Measurements from ENCODE around the gene SH3D19. TPM values are rescaled to one million over a fixed set of nuclear protein-coding genes. Genes with fewer than 3 reads are reported as not detected.

SH3D19 gene
- total and polyA plus RNA-seq, 2 of the 4 experiments (the other 2 are of a cell fraction) = 14.4 to 27.2 TPM

GRCh38 chr4:151175754-151176631 lies 149.4 kb downstream of the SH3D19 start:
- CTCF ChIA-PET = interaction anchor here (0.6 kb wide), 1 partner anchor 13 kb away, joined by 7 read pairs; no protein-coding TSS in a partner anchor
- TF ChIP-seq NFE2L2 (IDR thresholded peaks at IDR 0.05; ENCODE audit: low read depth, low read length) (no peak), RCOR1 (IDR thresholded peaks at IDR 0.05; ENCODE audit: insufficient replicate concordance, low read length) (no peak), RFX5 (IDR thresholded peaks at IDR 0.05; ENCODE audit: low read depth, low read length) (no peak), MXI1 (IDR thresholded peaks at IDR 0.05; ENCODE audit: borderline replicate concordance, low read depth, low read length) (no peak), CEBPB (IDR thresholded peaks at IDR 0.05; ENCODE audit: low read depth, low read length) (no peak), FOS (IDR thresholded peaks at IDR 0.05; ENCODE audit: low read depth, low read length) (no peak)

More at GRCh38 chr4:151175754-151176631, 149.4 kb downstream of the SH3D19 start:
- Histone ChIP-seq H4K8ac (ENCODE audit: low read depth in 2 of 2, low read length in 2 of 2) (no peak overlapping the region), H4K91ac (ENCODE audit: insufficient read depth, low read depth, low read length) (no peak overlapping the region), H3K23ac (ENCODE audit: low read depth, low read length) (no peak overlapping the region), H2BK20ac (ENCODE audit: low read depth, low read length) (no peak overlapping the region), H2AK5ac (ENCODE audit: low read depth, low read length) (no peak overlapping the region), H3K56ac (ENCODE audit: extremely low read depth, insufficient read depth, low read length) (no peak overlapping the region), H3K4me1 (ENCODE audit: control insufficient read depth, insufficient read depth, low read length) (peaks cover 7% of the 10 kb centered on the region), H3K4me3 (ENCODE audit: insufficient read depth, low read depth, low read length) (no peak overlapping the region), H3K18ac (ENCODE audit: low read depth, low read length) (no peak overlapping the region), H3K9ac (ENCODE audit: low read depth, low read length) (no peak overlapping the region), H3K14ac (replicated peaks; ENCODE audit: low read depth, low read length) (no peak overlapping the region), H4K5ac (ENCODE audit: low read depth, low read length) (no peak overlapping the region), H3K4me2 (ENCODE audit: low read depth, low read length) (no peak overlapping the region), H2AFZ (replicated peaks; ENCODE audit: low read length, poor library complexity) (no peak overlapping the region), H2AK9ac (replicated peaks; ENCODE audit: low read depth, low read length, poor library complexity) (no peak overlapping the region), H2BK5ac (ENCODE audit: low read depth, low read length, poor library complexity, severe bottlenecking) (no peak overlapping the region), H3K36me3 (ENCODE audit: control insufficient read depth, insufficient read depth, low read length) (peaks cover 13% of the 10 kb centered on the region; the same call in 1 of the 2 replicates), H3K4ac (ENCODE audit: low read depth, low read length) (no peak overlapping the region), H3K9me3 (ENCODE audit: control insufficient read depth, insufficient read depth, low read length) (no peaks in the 10 kb centered on the region), H2BK120ac (ENCODE audit: low read depth, low read length) (no peak overlapping the region), H3K27ac (ENCODE audit: insufficient read depth, low read length) (no peak overlapping the region), H3K27me3 (ENCODE audit: control insufficient read depth, insufficient read depth, low read length) (no peaks in the 10 kb centered on the region), H3K79me1 (ENCODE audit: low read depth in 1 of 2, low read length in 2 of 2) (no peaks in the 10 kb centered on the region), H2BK15ac (ENCODE audit: low read depth, low read length) (no peak overlapping the region), H3K9me1 (ENCODE audit: insufficient read depth, low read length) (no peaks in the 10 kb centered on the region), H4K20me1 (ENCODE audit: insufficient read depth, low read length) (no peaks in the 10 kb centered on the region)
- WGBS, 2 experiments (ENCODE audit: extremely low coverage in 2 of 2, insufficient read length in 1 of 2) = no CpG with 5 or more reads among the region's 8 CpGs
- in situ Hi-C loops (cut with MboI; ENCODE audit: low sequenced_read_pairs) = no loop called here
- DNase-seq (no peak), ATAC-seq (ENCODE audit: low read depth) (no peak)
- intact Hi-C loops (cut with micrococcal nuclease) = loop anchor here (10.0 kb wide), 1 partner anchor 149 kb away; the partner anchor contains the start of gene SH3D19
- POLR2A ChIA-PET (ENCODE audit: unreplicated experiment) = no interaction called here
- dilution Hi-C loops (cut with HindIII; ENCODE audit: low sequenced_read_pairs, unreplicated experiment) = no loop called here
- no TSS peak for BruUV-seq (replicated peaks)
